SK-N-DZ (cell line): Measurements from ENCODE around the gene TET2.

Source experiments
- DNase-seq: peaks from one replicate; pipeline ENCODE4 v3.0.0-alpha.2; 2015; ENCODE audit warnings: low spot score

TET2 gene

DNA sequence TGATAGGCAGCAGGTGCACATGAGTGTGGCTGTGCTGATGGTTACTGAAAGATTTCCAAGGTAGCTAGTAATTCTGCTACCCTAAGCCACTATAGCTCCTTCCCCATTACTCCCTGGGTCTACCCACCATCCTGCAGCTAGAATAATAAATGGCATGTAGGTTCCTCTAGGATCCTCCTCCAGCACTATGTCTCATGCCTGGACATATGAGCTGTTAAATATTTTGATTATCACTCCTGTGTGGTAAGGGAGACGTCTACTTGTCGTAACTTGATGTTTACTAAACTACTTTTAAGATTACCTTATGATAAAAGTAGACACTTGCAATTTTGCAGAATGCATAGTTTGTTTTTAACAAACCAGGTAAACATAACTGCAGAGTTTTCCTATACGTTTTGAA is 35.5 kb downstream of the TET2 start:
- DNase-seq = no peak

DNA sequence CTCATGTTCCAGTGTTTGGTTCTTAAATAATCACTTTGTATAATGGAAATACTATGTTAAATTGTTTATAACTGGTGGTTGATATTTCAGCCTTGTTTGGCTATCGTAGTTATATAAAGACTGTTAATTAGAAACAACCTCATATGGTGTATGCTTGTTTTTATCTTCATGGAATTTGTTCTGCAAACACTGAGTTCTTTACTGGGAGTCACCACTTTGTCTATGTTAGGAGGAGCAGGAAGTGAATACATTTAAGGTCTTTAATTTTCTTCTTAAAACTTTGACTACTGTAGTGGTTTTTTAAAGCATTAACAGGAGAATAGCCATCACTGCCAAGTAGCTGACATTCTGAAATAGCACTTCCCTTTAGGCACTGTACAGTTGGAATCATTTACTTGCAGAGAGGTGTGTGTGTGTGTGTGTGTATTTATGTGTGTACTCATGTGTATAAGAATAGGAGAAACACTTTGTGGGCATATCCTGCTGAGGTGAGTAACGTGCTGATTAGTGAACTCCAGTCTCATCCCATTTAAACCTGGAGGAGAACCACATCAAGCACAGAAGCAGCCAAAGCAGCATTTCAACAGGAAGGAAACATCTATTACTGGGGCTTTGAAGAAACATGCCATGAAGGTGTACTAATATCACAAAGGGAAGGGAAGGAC is 37.8 kb downstream of the TET2 start:
- no peak for DNase-seq

DNA sequence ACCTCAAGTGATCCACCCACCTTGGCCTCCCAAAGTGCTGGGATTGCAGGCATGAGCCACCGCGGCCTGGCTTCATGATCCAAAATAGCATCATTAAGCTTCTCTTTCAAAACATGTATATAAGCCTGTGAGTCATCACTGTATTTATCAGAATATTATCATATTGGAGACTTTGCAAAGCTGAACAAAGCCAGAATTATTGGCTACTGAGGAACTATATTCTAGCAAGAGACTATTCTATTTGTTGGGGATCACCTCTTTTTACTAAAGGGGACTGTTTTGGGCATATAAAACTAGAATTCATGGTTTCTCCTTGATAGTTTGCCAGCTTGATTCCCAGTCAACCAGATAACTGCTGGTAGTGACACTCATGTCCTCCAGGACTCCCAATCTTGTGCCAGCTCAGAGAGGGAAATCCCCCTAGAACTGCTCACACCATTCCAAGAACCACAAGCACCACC is 40.1 kb downstream of the TET2 start:
- no peak for DNase-seq

- DNase-seq = no peak
These were observed 43.4 kb downstream of the TET2 start for GRCh38 chr4:105189855-105190650.

- DNase-seq = no peak
These were observed 45.0 kb downstream of the TET2 start for GRCh38 chr4:105191621-105192210.

DNA sequence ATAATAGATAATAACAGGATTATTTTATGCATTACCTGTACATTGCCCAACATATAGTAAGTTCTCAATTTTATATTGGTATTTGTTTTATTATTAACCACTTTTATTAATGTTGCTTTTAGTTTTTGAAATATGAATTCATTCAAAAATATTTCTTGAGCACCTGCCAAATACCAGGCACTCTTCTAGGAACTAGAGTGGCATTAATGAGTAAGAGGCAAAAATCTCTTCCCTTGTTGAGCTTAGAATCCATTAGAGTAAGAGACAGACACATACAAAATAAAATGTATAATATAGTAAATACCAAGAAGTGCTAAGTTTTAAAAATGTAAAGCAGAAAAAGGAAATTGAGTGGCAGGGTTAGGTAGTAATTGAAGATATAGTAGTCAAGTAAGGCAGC is 45.8 kb downstream of the TET2 start:
- no peak for DNase-seq

DNA sequence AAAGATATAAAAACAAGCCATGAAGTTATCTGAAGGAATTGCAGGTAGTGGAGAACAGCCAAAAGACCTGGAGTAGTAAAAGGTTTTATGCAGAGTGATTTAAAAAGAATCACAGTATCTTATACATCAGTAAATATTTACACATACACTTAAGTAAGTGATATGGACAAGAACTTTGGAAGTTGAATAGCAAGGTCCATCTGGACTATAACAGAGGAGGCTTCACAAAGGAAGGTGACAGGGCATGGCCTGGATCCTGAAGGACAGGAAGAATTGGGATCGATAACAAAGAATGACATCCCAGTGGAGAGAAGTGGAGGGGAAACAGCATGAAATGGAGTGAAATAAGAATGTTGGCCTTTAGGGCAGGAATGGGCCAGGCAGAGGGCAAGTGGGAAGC is 46.2 kb downstream of the TET2 start:
- no peak for DNase-seq

DNA sequence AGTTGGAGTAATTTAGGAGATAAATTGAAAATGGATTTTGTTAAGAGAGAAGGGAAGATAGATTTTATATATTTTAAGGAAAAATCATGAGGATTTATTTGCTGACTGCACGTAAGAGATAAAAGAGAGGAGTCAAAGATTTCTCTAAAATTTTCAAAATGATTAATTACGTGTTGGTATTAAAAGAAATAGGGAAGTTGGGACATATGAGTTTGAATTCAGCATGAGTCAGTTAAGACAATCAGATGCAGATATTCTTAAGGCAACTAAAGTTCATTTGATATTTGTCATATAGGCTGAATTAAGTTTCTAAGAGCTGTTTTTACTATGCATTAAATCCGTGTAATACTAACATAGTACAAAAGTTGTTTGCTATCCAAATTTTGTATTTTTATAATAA is 46.9 kb downstream of the TET2 start:
- DNase-seq = no peak

DNA sequence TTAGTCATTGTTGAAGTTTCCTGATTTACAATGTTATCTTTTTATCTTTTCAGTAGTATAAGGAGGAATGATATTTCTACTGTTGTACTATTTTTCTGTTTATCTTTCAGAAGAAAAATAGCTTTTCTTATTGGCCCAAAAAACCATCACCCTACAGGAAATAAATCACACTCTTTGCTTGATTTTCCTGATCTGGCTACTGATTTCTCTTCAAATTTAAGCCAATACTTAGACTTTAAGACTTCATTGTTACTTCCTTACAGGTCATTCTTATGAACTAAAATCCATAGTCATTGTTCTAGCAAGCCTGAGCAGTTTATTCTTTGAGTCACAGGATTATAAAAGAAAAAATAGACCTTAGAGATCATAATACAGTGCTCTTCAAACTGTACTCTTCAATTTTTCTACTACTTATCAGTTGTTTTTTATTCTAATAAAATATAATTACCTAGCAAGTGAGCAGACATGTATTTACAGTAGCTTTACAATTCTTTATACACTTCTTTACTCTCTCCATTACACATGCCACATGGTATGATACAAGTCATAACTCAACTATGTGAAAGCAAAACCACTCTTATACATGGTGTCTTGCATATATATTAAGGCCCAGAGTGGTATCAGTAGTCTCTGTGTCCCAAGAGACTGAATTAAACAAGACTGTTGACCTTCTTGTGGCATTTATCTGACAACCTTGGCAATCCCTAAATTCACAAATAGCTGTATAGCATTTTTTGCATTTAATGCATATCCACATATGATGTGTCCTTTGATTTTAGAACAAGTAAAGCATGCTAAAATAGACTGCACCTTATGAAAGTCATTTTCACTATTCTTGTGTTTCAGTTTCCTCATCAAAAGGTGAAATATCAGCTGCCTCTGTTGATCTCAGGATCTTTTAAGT is 47.9 kb downstream of the TET2 start:
- no peak for DNase-seq

GRCh38 chr4:105196523-105197145 is 50.0 kb downstream of the TET2 start:
- DNase-seq = no peak

DNA sequence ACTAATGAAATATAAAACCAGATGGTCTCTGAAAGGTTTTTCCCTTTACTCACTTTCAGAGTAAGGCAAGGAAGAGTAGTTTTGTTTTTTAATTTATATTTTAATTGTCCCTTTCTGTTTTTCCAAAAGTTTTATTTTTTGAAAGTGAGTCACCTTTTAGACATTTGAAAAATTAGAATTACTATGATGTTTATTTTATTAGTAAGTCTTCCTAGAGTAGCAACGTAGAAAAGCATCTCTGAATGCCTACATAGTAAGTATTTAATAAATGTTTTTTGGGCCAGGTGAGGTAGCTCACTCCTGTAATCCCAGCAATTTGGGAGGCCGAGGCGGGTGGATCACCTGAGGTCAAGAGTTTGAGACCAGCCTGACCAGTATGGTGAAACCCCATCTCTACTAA is 51.1 kb downstream of the TET2 start:
- no peak for DNase-seq

DNA sequence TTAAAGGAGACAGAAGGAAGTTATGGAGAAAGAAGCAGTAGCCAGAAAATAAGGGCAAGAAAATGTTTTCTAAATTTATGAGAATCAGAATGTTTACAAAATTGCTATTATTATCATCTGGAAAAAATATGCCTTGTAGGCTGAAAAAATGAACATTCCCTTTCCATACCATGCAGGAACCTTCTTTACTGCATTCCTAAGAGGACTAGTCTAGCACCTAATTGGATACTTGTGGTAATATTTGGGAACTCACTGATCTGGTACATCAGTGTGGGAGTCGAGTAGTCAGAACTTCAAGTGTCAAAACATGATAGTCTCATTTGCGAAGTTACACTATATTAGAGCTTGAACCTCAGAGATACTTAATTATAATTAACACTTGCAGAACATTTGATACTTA is 51.9 kb downstream of the TET2 start:
- no peak for DNase-seq

DNA sequence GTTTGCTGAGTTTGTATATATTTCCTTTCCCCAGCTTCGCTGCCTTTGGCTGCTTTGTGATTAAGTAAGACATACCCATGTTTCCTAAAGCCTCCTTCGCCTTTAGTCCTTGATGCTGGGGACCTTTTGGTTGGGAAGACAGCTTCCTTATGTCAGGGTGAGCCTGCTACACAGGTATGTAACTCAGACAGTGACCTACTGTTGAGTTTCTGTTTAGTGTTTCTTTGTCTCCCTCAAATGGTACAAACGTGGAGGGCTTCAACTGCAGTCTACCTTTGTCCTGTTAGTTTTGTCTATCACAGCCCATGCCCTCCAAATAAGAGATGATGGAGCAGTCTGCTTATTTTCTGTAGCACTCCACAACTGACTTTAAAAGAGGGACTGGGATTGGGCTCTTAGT is 59.5 kb downstream of the TET2 start:
- no peak for DNase-seq

DNA sequence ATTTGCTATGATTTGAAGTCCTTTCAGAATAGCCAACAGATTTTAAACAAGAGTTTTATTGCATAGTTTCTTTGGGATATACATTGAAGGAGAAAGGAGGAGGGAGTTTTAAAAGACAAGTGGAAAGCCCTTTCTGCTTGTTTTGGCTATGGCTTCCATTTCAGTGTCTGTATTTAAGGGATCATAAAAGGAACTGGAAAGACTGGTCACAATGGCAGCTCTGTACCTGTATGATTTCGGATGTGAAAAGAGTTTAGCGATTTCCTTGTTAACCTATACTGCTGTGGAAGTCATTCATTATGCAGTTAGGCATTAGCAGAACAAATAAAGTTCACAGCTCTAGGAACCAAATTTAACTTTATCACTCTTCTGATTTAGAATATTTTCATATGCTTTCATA is 60.7 kb downstream of the TET2 start:
- DNase-seq = no peak

GRCh38 chr4:105208561-105208960 is 61.9 kb downstream of the TET2 start:
- no peak for DNase-seq

GRCh38 chr4:105210916-105211315 is 64.2 kb downstream of the TET2 start:
- no peak for DNase-seq

GRCh38 chr4:105215609-105216313 is 69.1 kb downstream of the TET2 start:
- no peak for DNase-seq

- DNase-seq = no peak
These were observed 78.8 kb downstream of the TET2 start for GRCh38 chr4:105225500-105225899.

GRCh38 chr4:105227054-105227453 is 80.4 kb downstream of the TET2 start:
- no peak for DNase-seq

GRCh38 chr4:105230287-105230686 is 83.6 kb downstream of the TET2 start:
- DNase-seq = no peak

DNA sequence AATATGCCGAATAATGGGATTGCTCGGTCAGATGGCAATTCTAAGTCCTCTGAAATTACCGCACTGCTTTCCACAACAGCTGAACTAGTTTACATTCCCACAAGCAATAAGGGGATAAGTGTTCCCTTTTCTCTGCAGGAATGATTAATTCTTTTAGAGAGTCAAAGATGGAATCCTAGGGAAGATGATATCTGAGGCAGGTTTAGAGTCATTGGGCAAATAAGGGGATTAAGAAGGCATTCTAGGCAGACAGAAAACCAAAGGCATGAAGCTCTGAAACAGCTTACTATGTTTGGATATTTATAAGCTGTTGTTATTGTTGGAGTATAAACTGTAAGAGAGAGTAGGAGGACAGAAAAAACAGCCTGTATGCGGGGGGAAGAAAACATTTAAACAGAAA is 85.7 kb downstream of the TET2 start:
- no peak for DNase-seq
